Activated naive CD4-positive, alpha-beta T cell treated with anti-CD3 and anti-CD28 coated beads for 36 hours (primary cell): ENCODE results near the gene NUDT3. TPM values are rescaled to one million over a fixed set of nuclear protein-coding genes. Genes with fewer than 3 reads are reported as not detected.
A peak's percentile ranks its signal among the peaks of the same experiment; 100 is the strongest.
"Not testable (repeated sequence)": the region's sequence is repeated elsewhere in the genome, so short reads cannot be mapped to it uniquely, and the experiment has no call there.

ENCODE experiments used
- CTCF ChIA-PET: fragments of 350-600 bp; sonication (Branson Sonifier 250); formaldehyde crosslinking; loops from one replicate; lab custom pipeline; 2021; ENCODE audit warnings: antibody characterized with exemption; lab: Charles Lee
- DNase-seq: peaks from one replicate; pipeline ENCODE4 v3.0.0-alpha.2; 2020
- H3K27ac Mint-ChIP-seq: one replicate; pipeline ENCODE4 v1.8.0; 2021; ENCODE audit warnings: mild to moderate bottlenecking, mixed read lengths
- H3K27me3 Mint-ChIP-seq: one replicate; pipeline ENCODE4 v1.8.0; 2021; ENCODE audit warnings: low read depth, mixed read lengths
- H3K36me3 Mint-ChIP-seq: one replicate; pipeline ENCODE4 v1.8.0; 2021; ENCODE audit warnings: low read depth, mixed read lengths
- H3K4me1 Mint-ChIP-seq: one replicate; pipeline ENCODE4 v1.8.0; 2021; ENCODE audit warnings: low read depth, mixed read lengths
- H3K4me3 Mint-ChIP-seq: one replicate; pipeline ENCODE4 v1.8.0; 2021; ENCODE audit warnings: mild to moderate bottlenecking, moderate library complexity, mixed read lengths
- H3K9me3 Mint-ChIP-seq: one replicate; pipeline ENCODE4 v1.8.0; 2021; ENCODE audit warnings: mixed read lengths
- intact Hi-C: fragments of 100-400 bp; cut with micrococcal nuclease; formaldehyde crosslinking; loops from one replicate; pipeline ENCODE4 v1.15.1; 2023
- total RNA-seq, 2 experiments: library from RNA; stranded (reverse); gene quantifications; one replicate each; pipeline ENCODE4 v1.2.3, GENCODE V29; 2021

NUDT3 gene
- total RNA-seq, 2 experiments from 2014 or later, result 14.0 to 14.3 TPM

- intact Hi-C loops, H3K9me3 Mint-ChIP-seq, H3K27ac Mint-ChIP-seq, H3K4me1 Mint-ChIP-seq, H3K4me3 Mint-ChIP-seq, DNase-seq, H3K36me3 Mint-ChIP-seq, CTCF ChIA-PET, H3K27me3 Mint-ChIP-seq: not testable (repeated sequence)
Measured at GRCh38 chr6:34269132-34269531, 123.3 kb downstream of the NUDT3 start.

- no peak for DNase-seq
- H3K4me3 Mint-ChIP-seq, result no peak overlapping the region
- peaks cover 3% of the 10 kb centered on the region for H3K36me3 Mint-ChIP-seq
- intact Hi-C loops, result no loop called here
- CTCF ChIA-PET, result interaction anchor here (1.0 kb wide), 1 partner anchor 16 kb away, joined by 3 read pairs; no protein-coding TSS in a partner anchor
- no peak overlapping the region for H3K27ac Mint-ChIP-seq
- no peaks in the 10 kb centered on the region for H3K4me1 Mint-ChIP-seq
- peaks cover 2% of the 10 kb centered on the region for H3K9me3 Mint-ChIP-seq
- H3K27me3 Mint-ChIP-seq, result no peaks in the 10 kb centered on the region
Measured at GRCh38 chr6:34267746-34268145, 124.7 kb downstream of the NUDT3 start.

- H3K9me3 Mint-ChIP-seq, H3K36me3 Mint-ChIP-seq, H3K27ac Mint-ChIP-seq, H3K4me1 Mint-ChIP-seq, H3K4me3 Mint-ChIP-seq, CTCF ChIA-PET, DNase-seq, intact Hi-C loops, H3K27me3 Mint-ChIP-seq: not testable (repeated sequence)
Measured at GRCh38 chr6:34263484-34263883, 129.0 kb downstream of the NUDT3 start.

- no peak for DNase-seq
- CTCF ChIA-PET, result interaction anchor here (0.9 kb wide), 1 partner anchor 11 kb away, joined by 3 read pairs; no protein-coding TSS in a partner anchor
- H3K4me3 Mint-ChIP-seq, result no peak overlapping the region
- H3K9me3 Mint-ChIP-seq, result peaks cover 2% of the 10 kb centered on the region
- H3K36me3 Mint-ChIP-seq, result peaks cover 3% of the 10 kb centered on the region
- no peak overlapping the region for H3K27ac Mint-ChIP-seq
- intact Hi-C loops, result no loop called here
- no peaks in the 10 kb centered on the region for H3K27me3 Mint-ChIP-seq
- H3K4me1 Mint-ChIP-seq, result no peaks in the 10 kb centered on the region
Measured at GRCh38 chr6:34260576-34261267, 131.7 kb downstream of the NUDT3 start.

GRCh38 chr6:34259529-34260069, 132.9 kb downstream of the NUDT3 start:
- CTCF ChIA-PET, result interaction anchor here (0.9 to 1.1 kb wide), 2 partner anchors 10 kb away, joined by 3 to 4 read pairs; no protein-coding TSS in a partner anchor
- intact Hi-C loops, result no loop called here
- H3K4me3 Mint-ChIP-seq, result no peak overlapping the region
- H3K4me1 Mint-ChIP-seq, result no peaks in the 10 kb centered on the region
- H3K9me3 Mint-ChIP-seq, result peaks cover 2% of the 10 kb centered on the region
- no peak for DNase-seq
- no peaks in the 10 kb centered on the region for H3K27me3 Mint-ChIP-seq
- H3K27ac Mint-ChIP-seq, result no peak overlapping the region
- peaks cover 3% of the 10 kb centered on the region for H3K36me3 Mint-ChIP-seq

- intact Hi-C loops, H3K4me3 Mint-ChIP-seq, DNase-seq, H3K27ac Mint-ChIP-seq, H3K36me3 Mint-ChIP-seq, H3K27me3 Mint-ChIP-seq, H3K9me3 Mint-ChIP-seq, CTCF ChIA-PET: not testable (repeated sequence)
- peaks cover 16% of the 10 kb centered on the region for H3K4me1 Mint-ChIP-seq
Measured at GRCh38 chr6:34252395-34252794, 140.1 kb downstream of the NUDT3 start.

GRCh38 chr6:34249469-34250261, 142.8 kb downstream of the NUDT3 start:
- Mint-ChIP-seq H3K9me3 (no peaks in the 10 kb centered on the region), H3K27ac (peak overlapping the region; percentile 78), H3K36me3 (peaks cover 12% of the 10 kb centered on the region), H3K4me3 (peak overlapping the region; percentile 93), H3K27me3 (no peaks in the 10 kb centered on the region), H3K4me1 (peaks cover 42% of the 10 kb centered on the region)
- CTCF ChIA-PET, result interaction anchor here (0.5 to 5.1 kb wide), 30 partner anchors 9 to 801 kb away, joined by 3 to 54 read pairs (median 3); partner anchors contain the start of genes NUDT3 and RPS10
- DNase-seq, result no peak
- intact Hi-C loops, result loop anchor here (1.0 to 10.0 kb wide), 10 partner anchors 26 to 1055 kb away; partner anchors contain the start of genes COL11A2, NUDT3 and SNRPC

GRCh38 chr6:34248727-34249468, 143.6 kb downstream of the NUDT3 start, which contains the start of gene SMIM29:
SMIM29 (minus strand) TSS chr6:34249006; CDS start chr6:34247791, 1,215 bp downstream.
- Mint-ChIP-seq H3K9me3 (no peaks in the 10 kb centered on the region), H3K4me1 (peaks cover 50% of the 10 kb centered on the region), H3K27ac (peak within 1 kb of the TSS; percentile 88), H3K27me3 (no peaks in the 10 kb centered on the region), H3K4me3 (peak within 1 kb of the TSS; percentile 93), H3K36me3 (peaks cover 16% of the 10 kb centered on the region)
- CTCF ChIA-PET, result interaction anchor here (0.5 to 5.1 kb wide), 29 partner anchors 10 to 425 kb away, joined by 3 to 54 read pairs (median 4); partner anchors contain the start of genes NUDT3 and RPS10
- intact Hi-C loops, result loop anchor here (1.0 to 10.0 kb wide), 11 partner anchors 11 to 1054 kb away; partner anchors contain the start of genes COL11A2, NUDT3 and SNRPC
- DNase-seq, result peak; percentile 98

- Mint-ChIP-seq H3K4me1 (peaks cover 56% of the 10 kb centered on the region), H3K9me3 (no peaks in the 10 kb centered on the region), H3K27ac (peak overlapping the region; percentile 88), H3K4me3 (peak overlapping the region; percentile 93), H3K27me3 (no peaks in the 10 kb centered on the region), H3K36me3 (peaks cover 22% of the 10 kb centered on the region)
- intact Hi-C loops, result loop anchor here (1.0 to 10.0 kb wide), 3 partner anchors 10 to 1053 kb away; partner anchors contain the start of gene COL11A2
- peak; percentile 58 for DNase-seq
- CTCF ChIA-PET, result interaction anchor here (0.6 to 5.1 kb wide), 7 partner anchors 25 to 361 kb away, joined by 4 to 54 read pairs (median 5); partner anchors contain the start of gene NUDT3
Measured at GRCh38 chr6:34248198-34248726, 144.2 kb downstream of the NUDT3 start.

- Mint-ChIP-seq H3K36me3 (peaks cover 27% of the 10 kb centered on the region), H3K27ac (peak overlapping the region; percentile 88), H3K4me3 (peak overlapping the region; percentile 93), H3K4me1 (peaks cover 62% of the 10 kb centered on the region), H3K9me3 (no peaks in the 10 kb centered on the region), H3K27me3 (no peaks in the 10 kb centered on the region)
- CTCF ChIA-PET, result interaction anchor here (1.4 to 5.1 kb wide), 5 partner anchors 24 to 361 kb away, joined by 4 to 54 read pairs (median 19); partner anchors contain the start of gene NUDT3
- intact Hi-C loops, result loop anchor here (1.0 to 10.0 kb wide), 3 partner anchors 9 to 1053 kb away; partner anchors contain the start of gene COL11A2
- DNase-seq, result no peak
Measured at GRCh38 chr6:34247481-34248197, 144.8 kb downstream of the NUDT3 start.
